Measurements from ENCODE around the gene GNGT2. TPM values are rescaled to one million over a fixed set of nuclear protein-coding genes. Genes with fewer than 3 reads are reported as not detected.

GNGT2 gene
- total RNA-seq, 1 experiment from 2014 or later, result 9.4 TPM

- H3F3A ChIP-seq (ENCODE audit: insufficient read depth, low read depth), result no peaks in the 10 kb centered on the region
- H3K36me3 ChIP-seq (ENCODE audit: low read depth), result no peaks in the 10 kb centered on the region
- H3K4me1 ChIP-seq (replicated peaks; ENCODE audit: insufficient read depth), result peaks cover 18% of the 10 kb centered on the region
- no TSS peak for BruUV-seq (replicated peaks)
- intact Hi-C loops (cut with micrococcal nuclease; ENCODE audit: unreplicated experiment), result no loop called here
- no peaks in the 10 kb centered on the region for H3K9me3 ChIP-seq (ENCODE audit: insufficient read depth, low read depth)
- TF ChIP-seq CTCF (conservative IDR thresholded peaks at IDR 0.05) (no peak), EZH2 (IDR thresholded peaks at IDR 0.05; ENCODE audit: low read depth) (no peak)
- no peaks in the 10 kb centered on the region for H4K20me1 ChIP-seq (ENCODE audit: insufficient read depth)
- H3K4me2 ChIP-seq, result peak within 1 kb of the TSS; percentile 88
- peak within 1 kb of the TSS; percentile 60 for H3K4me3 ChIP-seq
- peaks cover 17% of the 10 kb centered on the region; the same call in 1 of the 2 replicates for H3K27me3 ChIP-seq (ENCODE audit: insufficient read depth, low read depth)
- no peaks in the 10 kb centered on the region for H3K79me2 ChIP-seq (ENCODE audit: low read depth)
- peak; percentile 61 to 76 for DNase-seq
- no peaks in the 10 kb centered on the region for H3K9me2 ChIP-seq (ENCODE audit: insufficient read depth)
- CTCF ChIA-PET, result interaction anchor here (1.2 kb wide), 1 partner anchor 37 kb away, joined by 7 read pairs; no protein-coding TSS in a partner anchor
- H3K27ac ChIP-seq, result no peak within 1 kb of the TSS
- peak within 1 kb of the TSS; percentile 76 for H2AFZ ChIP-seq
- POLR2A ChIA-PET (ENCODE audit: unreplicated experiment), result interaction anchor here (0.7 kb wide), 1 partner anchor 138 kb away, joined by 4 read pairs; no protein-coding TSS in a partner anchor
Observed at GRCh38 chr17:49230636-49231562, 20.5 kb upstream of the GNGT2 start, which contains the start of gene PHOSPHO1. Gene PHOSPHO1 (minus strand): TSS chr17:49230787. CDS start chr17:49226691, 4,096 bp downstream.

GRCh38 chr17:49229805-49230600 lies 19.6 kb upstream of the GNGT2 start:
- TF ChIP-seq EZH2 (IDR thresholded peaks at IDR 0.05; ENCODE audit: low read depth), result no peak
- no peak for TF ChIP-seq CTCF (conservative IDR thresholded peaks at IDR 0.05)
- Histone ChIP-seq H4K20me1 (ENCODE audit: insufficient read depth) (no peaks in the 10 kb centered on the region), H2AFZ (peak overlapping the region; percentile 76), H3K4me1 (replicated peaks; ENCODE audit: insufficient read depth) (peaks cover 18% of the 10 kb centered on the region), H3K4me2 (peak overlapping the region; percentile 88), H3K36me3 (ENCODE audit: low read depth) (no peaks in the 10 kb centered on the region), H3K27ac (no peak overlapping the region), H3K27me3 (ENCODE audit: insufficient read depth, low read depth) (peaks cover 17% of the 10 kb centered on the region; the same call in 1 of the 2 replicates), H3K9me2 (ENCODE audit: insufficient read depth) (no peaks in the 10 kb centered on the region), H3K4me3 (peak overlapping the region; percentile 60), H3K79me2 (ENCODE audit: low read depth) (no peaks in the 10 kb centered on the region), H3K9me3 (ENCODE audit: insufficient read depth, low read depth) (no peaks in the 10 kb centered on the region), H3F3A (ENCODE audit: insufficient read depth, low read depth) (no peaks in the 10 kb centered on the region)
- ChIA-PET CTCF (interaction anchor here (0.7 to 1.2 kb wide), 3 partner anchors 21 to 37 kb away, joined by 3 to 7 read pairs (median 3); no protein-coding TSS in a partner anchor), POLR2A (ENCODE audit: unreplicated experiment) (interaction anchor here (0.5 to 0.7 kb wide), 2 partner anchors 139 to 534 kb away, joined by 4 to 5 read pairs; partner anchors contain the start of gene FAM117A)
- no TSS peak for BruUV-seq (replicated peaks)
- no peak for DNase-seq
- intact Hi-C loops (cut with micrococcal nuclease; ENCODE audit: unreplicated experiment), result loop anchor here (5.0 kb wide), 4 partner anchors 38 to 193 kb away; no protein-coding TSS in a partner anchor

Data from PC-9 (cell line).